HepG2 (cell line): ENCODE measurements around the gene CALML6. TPM values are rescaled to one million over a fixed set of nuclear protein-coding genes. Genes with fewer than 3 reads are reported as not detected.

ENCODE experiments used
- AHR ChIP-seq: IDR thresholded peaks from 2 replicates; pipeline ENCODE4 v1.6.1; 2018; ENCODE audit warnings: missing genetic modification reagents, missing compliant biosample characterization
- ELF1 ChIP-seq: sonication (generic); formaldehyde crosslinking; IDR thresholded peaks from 2 replicates; pipeline ENCODE4 v1.4.0; 2020; ENCODE audit warnings: missing genetic modification reagents
- KDM6A ChIP-seq: IDR thresholded peaks from 2 replicates; pipeline ENCODE4 v1.6.1; 2016; ENCODE audit warnings: low read depth
- PHF21A ChIP-seq: sonication (generic); formaldehyde crosslinking; IDR thresholded peaks from 2 replicates; pipeline ENCODE4 v1.5.0; 2020; ENCODE audit warnings: mild to moderate bottlenecking, missing genetic modification reagents
- POLR2AphosphoS2 ChIP-seq: IDR thresholded peaks from 2 replicates; pipeline ENCODE4 v1.6.1; 2011; ENCODE audit warnings: low read depth, low read length, improper control_type of control experiment
- REL ChIP-seq: sonication (generic); formaldehyde crosslinking; conservative IDR thresholded peaks from 2 replicates; pipeline ENCODE4 v1.8.0; 2022; ENCODE audit warnings: mild to moderate bottlenecking, missing genetic modification reagents, moderate library complexity
- SIX4 ChIP-seq: sonication (generic); formaldehyde crosslinking; IDR thresholded peaks from 2 replicates; pipeline ENCODE4 v1.4.0; 2020; ENCODE audit warnings: missing genetic modification reagents
- SP4 ChIP-seq: sonication (generic); formaldehyde crosslinking; IDR thresholded peaks from 2 replicates; pipeline ENCODE4 v1.8.1; 2023; ENCODE audit warnings: mild to moderate bottlenecking, missing genetic modification reagents
- STAG1 ChIP-seq: sonication (generic); formaldehyde crosslinking; IDR thresholded peaks from 2 replicates; pipeline ENCODE4 v1.4.0; 2020; ENCODE audit warnings: missing genetic modification reagents
- STAT5B ChIP-seq: sonication (generic); formaldehyde crosslinking; IDR thresholded peaks from 2 replicates; pipeline ENCODE4 v1.4.0; 2020; ENCODE audit warnings: missing genetic modification reagents
- TBX2 ChIP-seq: sonication (generic); formaldehyde crosslinking; IDR thresholded peaks from 2 replicates; pipeline ENCODE4 v1.5.0; 2020; ENCODE audit warnings: missing genetic modification reagents, mild to moderate bottlenecking, borderline replicate concordance
- ZFP82 ChIP-seq: sonication (generic); formaldehyde crosslinking; IDR thresholded peaks from 2 replicates; pipeline ENCODE4 v1.5.1; 2020; ENCODE audit warnings: mild to moderate bottlenecking, missing genetic modification reagents, borderline replicate concordance
- ZNF143 ChIP-seq: sonication (generic); formaldehyde crosslinking; IDR thresholded peaks from 2 replicates; pipeline ENCODE4 v1.4.0; 2020; ENCODE audit warnings: missing genetic modification reagents
- ZNF234 ChIP-seq: sonication (generic); formaldehyde crosslinking; conservative IDR thresholded peaks from 2 replicates; pipeline ENCODE4 v1.5.1; 2020; ENCODE audit warnings: mild to moderate bottlenecking, missing genetic modification reagents
- ZNF253 ChIP-seq: sonication (generic); formaldehyde crosslinking; IDR thresholded peaks from 2 replicates; pipeline ENCODE4 v1.8.0; 2022; ENCODE audit warnings: mild to moderate bottlenecking, missing genetic modification reagents, borderline replicate concordance
- ZNF30 ChIP-seq: sonication (generic); formaldehyde crosslinking; IDR thresholded peaks from 2 replicates; pipeline ENCODE4 v1.5.0; 2020; ENCODE audit warnings: mild to moderate bottlenecking, missing genetic modification reagents
- ZNF484 ChIP-seq: sonication (generic); formaldehyde crosslinking; IDR thresholded peaks from 2 replicates; pipeline ENCODE4 v1.5.1; 2020; ENCODE audit warnings: mild to moderate bottlenecking, low read depth, missing genetic modification reagents, borderline replicate concordance
- ZSCAN12 ChIP-seq: sonication (generic); formaldehyde crosslinking; IDR thresholded peaks from 2 replicates; pipeline ENCODE4 v1.9.0; 2021; ENCODE audit warnings: mild to moderate bottlenecking, missing genetic modification reagents
- polyA plus RNA-seq, 8 experiments: library from polyadenylated mRNA; depleted of rRNA in 3 of 8; stranded (reverse) in 7 of 8; unstranded in 1 of 8; fragments of >200 nt; fragmentation: Illumina TruSeq in 4 of 8; extraction: Trizol in 4 of 8; gene quantifications; 2 replicates each; pipeline versions ENCODE4 v1.2.1 to v1.2.3, GENCODE V29; 2011 to 2016; ENCODE audit warnings: low read depth in 4 of 8, missing spikeins in 1 of 8, mixed read lengths in 1 of 8; ENCODE audit not compliant: insufficient read depth in 1 of 8
- total RNA-seq, 5 experiments: library from RNA; depleted of rRNA; stranded (reverse); fragments of >200 nt; fragmentation: Illumina TruSeq; extraction: Trizol; gene quantifications; 2 replicates each; pipeline ENCODE4 v1.2.3, GENCODE V29; 2016; ENCODE audit warnings: low read depth in 1 of 5
- TF ChIP-seq, protein P1 (sequence below): sonication (generic); formaldehyde crosslinking; conservative IDR thresholded peaks from 2 replicates; pipeline ENCODE4 v1.4.0; 2020; ENCODE audit warnings: missing genetic modification reagents
- TF ChIP-seq, protein P2 (sequence below): IDR thresholded peaks from 2 replicates; pipeline ENCODE4 v1.4.0; 2020; ENCODE audit warnings: mild to moderate bottlenecking, missing genetic modification reagents
- TF ChIP-seq, protein P3 (sequence below): sonication (generic); formaldehyde crosslinking; IDR thresholded peaks from 2 replicates; pipeline ENCODE4 v1.4.0; 2020; ENCODE audit warnings: mild to moderate bottlenecking, missing genetic modification reagents
- TF ChIP-seq, protein P4 (sequence below): sonication (generic); formaldehyde crosslinking; conservative IDR thresholded peaks from 2 replicates; pipeline ENCODE4 v1.4.0; 2020; ENCODE audit warnings: missing genetic modification reagents

Gene CALML6
- total and polyA plus RNA-seq, 2 of the 13 experiments (the other 11 are each of a cell fraction or from before 2014, with no cell fraction given), result 0.11 to 0.12 TPM

DNA sequence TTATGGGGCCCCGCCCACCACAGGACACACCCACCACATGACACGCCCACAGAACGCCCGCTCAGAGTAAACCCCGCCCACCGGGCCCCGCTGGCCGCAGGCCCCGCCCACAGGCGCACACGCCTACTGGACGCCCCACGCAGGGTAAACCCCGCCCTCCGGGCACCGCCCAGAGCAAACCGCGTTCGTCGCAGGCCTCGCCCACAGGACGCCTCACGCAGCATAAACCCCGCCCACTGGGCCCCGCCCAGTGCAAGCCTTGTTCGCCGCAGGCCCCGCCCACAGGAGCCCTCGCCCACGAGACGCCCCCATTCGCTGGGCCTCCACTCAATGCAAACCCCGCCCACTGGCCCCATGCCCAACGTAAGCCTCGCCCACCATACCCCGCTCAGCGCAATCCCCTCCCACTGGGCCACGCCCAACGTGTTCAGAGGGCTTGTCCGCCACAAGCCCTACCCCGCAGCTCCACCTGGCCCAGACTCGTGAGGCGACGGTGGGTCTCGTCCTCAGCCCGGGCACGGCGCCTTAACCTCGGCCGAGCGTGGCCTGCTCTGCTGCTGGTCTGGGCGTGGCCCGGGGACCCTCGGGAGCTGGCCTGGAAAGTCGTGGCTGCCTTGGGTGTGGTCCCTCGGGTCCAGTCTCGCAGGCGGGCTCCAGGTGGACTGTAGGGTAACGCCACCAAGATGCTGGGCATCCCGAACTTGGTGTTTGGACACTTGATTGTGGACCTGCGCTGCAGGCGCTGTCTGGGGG is 4.4 kb downstream of the CALML6 start (continued):
- TF ChIP-seq, protein P1, sequence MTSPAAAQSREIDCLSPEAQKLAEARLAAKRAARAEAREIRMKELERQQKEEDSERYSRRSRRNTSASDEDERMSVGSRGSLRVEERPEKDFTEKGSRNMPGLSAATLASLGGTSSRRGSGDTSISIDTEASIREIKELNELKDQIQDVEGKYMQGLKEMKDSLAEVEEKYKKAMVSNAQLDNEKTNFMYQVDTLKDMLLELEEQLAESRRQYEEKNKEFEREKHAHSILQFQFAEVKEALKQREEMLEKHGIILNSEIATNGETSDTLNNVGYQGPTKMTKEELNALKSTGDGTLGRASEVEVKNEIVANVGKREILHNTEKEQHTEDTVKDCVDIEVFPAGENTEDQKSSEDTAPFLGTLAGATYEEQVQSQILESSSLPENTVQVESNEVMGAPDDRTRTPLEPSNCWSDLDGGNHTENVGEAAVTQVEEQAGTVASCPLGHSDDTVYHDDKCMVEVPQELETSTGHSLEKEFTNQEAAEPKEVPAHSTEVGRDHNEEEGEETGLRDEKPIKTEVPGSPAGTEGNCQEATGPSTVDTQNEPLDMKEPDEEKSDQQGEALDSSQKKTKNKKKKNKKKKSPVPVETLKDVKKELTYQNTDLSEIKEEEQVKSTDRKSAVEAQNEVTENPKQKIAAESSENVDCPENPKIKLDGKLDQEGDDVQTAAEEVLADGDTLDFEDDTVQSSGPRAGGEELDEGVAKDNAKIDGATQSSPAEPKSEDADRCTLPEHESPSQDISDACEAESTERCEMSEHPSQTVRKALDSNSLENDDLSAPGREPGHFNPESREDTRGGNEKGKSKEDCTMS (CRISPR knock-in tag), result no peak
- no peak for TF ChIP-seq ZNF484 (CRISPR knock-in tag)
- TF ChIP-seq STAT5B, result no peak
- no peak for TF ChIP-seq REL (CRISPR knock-in tag)
- no peak; the same call in 1 of the 2 replicates for TF ChIP-seq STAG1
- TF ChIP-seq ZNF253 (CRISPR knock-in tag), result no peak
- no peak for TF ChIP-seq ZNF143 (CRISPR knock-in tag)
- no peak for TF ChIP-seq ZNF234 (CRISPR knock-in tag)
- TF ChIP-seq SIX4 (CRISPR knock-in tag), result no peak
- TF ChIP-seq, protein P2, sequence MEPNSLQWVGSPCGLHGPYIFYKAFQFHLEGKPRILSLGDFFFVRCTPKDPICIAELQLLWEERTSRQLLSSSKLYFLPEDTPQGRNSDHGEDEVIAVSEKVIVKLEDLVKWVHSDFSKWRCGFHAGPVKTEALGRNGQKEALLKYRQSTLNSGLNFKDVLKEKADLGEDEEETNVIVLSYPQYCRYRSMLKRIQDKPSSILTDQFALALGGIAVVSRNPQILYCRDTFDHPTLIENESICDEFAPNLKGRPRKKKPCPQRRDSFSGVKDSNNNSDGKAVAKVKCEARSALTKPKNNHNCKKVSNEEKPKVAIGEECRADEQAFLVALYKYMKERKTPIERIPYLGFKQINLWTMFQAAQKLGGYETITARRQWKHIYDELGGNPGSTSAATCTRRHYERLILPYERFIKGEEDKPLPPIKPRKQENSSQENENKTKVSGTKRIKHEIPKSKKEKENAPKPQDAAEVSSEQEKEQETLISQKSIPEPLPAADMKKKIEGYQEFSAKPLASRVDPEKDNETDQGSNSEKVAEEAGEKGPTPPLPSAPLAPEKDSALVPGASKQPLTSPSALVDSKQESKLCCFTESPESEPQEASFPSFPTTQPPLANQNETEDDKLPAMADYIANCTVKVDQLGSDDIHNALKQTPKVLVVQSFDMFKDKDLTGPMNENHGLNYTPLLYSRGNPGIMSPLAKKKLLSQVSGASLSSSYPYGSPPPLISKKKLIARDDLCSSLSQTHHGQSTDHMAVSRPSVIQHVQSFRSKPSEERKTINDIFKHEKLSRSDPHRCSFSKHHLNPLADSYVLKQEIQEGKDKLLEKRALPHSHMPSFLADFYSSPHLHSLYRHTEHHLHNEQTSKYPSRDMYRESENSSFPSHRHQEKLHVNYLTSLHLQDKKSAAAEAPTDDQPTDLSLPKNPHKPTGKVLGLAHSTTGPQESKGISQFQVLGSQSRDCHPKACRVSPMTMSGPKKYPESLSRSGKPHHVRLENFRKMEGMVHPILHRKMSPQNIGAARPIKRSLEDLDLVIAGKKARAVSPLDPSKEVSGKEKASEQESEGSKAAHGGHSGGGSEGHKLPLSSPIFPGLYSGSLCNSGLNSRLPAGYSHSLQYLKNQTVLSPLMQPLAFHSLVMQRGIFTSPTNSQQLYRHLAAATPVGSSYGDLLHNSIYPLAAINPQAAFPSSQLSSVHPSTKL (CRISPR knock-in tag), result peak; percentile 51
- no peak for TF ChIP-seq KDM6A (CRISPR knock-in tag)
- TF ChIP-seq ZFP82 (CRISPR knock-in tag), result no peak
- TF ChIP-seq SP4 (CRISPR knock-in tag), result peak; percentile 98
- TF ChIP-seq TBX2 (CRISPR knock-in tag), result peak; percentile 37
- TF ChIP-seq ELF1 (CRISPR knock-in tag), result peak; percentile 48
- TF ChIP-seq ZNF30 (CRISPR knock-in tag), result no peak
- TF ChIP-seq, protein P3, sequence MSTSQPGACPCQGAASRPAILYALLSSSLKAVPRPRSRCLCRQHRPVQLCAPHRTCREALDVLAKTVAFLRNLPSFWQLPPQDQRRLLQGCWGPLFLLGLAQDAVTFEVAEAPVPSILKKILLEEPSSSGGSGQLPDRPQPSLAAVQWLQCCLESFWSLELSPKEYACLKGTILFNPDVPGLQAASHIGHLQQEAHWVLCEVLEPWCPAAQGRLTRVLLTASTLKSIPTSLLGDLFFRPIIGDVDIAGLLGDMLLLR (CRISPR knock-in tag), result peak; percentile 82; the same call in 1 of the 2 replicates
- peak; percentile 67 for TF ChIP-seq PHF21A (CRISPR knock-in tag)
- TF ChIP-seq, protein P4, sequence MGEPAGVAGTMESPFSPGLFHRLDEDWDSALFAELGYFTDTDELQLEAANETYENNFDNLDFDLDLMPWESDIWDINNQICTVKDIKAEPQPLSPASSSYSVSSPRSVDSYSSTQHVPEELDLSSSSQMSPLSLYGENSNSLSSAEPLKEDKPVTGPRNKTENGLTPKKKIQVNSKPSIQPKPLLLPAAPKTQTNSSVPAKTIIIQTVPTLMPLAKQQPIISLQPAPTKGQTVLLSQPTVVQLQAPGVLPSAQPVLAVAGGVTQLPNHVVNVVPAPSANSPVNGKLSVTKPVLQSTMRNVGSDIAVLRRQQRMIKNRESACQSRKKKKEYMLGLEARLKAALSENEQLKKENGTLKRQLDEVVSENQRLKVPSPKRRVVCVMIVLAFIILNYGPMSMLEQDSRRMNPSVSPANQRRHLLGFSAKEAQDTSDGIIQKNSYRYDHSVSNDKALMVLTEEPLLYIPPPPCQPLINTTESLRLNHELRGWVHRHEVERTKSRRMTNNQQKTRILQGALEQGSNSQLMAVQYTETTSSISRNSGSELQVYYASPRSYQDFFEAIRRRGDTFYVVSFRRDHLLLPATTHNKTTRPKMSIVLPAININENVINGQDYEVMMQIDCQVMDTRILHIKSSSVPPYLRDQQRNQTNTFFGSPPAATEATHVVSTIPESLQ (CRISPR knock-in tag), result no peak
- no peak for TF ChIP-seq POLR2AphosphoS2
- TF ChIP-seq ZSCAN12 (CRISPR knock-in tag), result 0 out of 2 replicates have a peak, but pooled peaks have one; percentile 43
- TF ChIP-seq AHR (CRISPR knock-in tag), result no peak
